ENCODE results near the gene IKZF3.

The IKZF3 gene

DNA sequence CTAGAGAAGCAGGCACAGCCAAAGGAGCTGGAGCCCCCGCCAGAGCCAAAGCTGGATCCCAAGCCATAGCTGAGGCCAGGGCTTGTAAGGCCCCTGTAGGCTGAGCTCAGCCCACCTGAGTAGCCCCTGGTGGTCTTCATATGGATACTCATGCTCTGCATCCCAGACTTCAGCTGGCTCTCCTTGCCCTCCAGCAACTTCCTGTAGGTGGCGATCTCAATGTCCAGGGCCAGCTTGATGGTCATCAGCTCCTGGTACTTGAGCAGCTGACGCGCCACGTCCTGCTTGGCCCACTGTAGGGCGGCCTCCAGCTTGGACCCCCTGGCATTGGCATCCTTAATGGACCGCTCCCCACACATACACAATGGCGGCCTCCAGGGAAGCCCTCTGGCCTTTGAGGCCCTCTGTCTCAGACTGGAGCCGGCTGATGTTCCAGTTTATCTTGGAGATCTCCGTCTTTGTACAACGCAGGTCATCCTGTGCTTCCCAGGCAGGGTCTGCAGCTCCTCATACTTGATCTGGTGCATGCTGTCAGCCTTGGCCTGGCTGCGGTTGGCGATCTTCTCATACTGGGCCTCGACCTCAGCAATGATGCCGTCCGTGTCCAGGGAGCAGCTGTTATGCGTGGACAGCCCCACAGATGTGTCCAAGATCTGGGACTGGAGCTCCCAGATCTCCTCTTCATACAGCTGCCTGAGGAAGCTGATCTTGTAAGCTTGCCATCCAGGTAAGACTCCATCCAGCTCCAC lies 28.9 kb downstream of the IKZF3 start:
- TF ChIP-seq GATA3 (IDR thresholded peaks at IDR 0.05; ENCODE audit: low read depth, low read length) = no peak
- no peak for TF ChIP-seq GATA2 (IDR thresholded peaks at IDR 0.05; ENCODE audit: low read depth, low read length)

DNA sequence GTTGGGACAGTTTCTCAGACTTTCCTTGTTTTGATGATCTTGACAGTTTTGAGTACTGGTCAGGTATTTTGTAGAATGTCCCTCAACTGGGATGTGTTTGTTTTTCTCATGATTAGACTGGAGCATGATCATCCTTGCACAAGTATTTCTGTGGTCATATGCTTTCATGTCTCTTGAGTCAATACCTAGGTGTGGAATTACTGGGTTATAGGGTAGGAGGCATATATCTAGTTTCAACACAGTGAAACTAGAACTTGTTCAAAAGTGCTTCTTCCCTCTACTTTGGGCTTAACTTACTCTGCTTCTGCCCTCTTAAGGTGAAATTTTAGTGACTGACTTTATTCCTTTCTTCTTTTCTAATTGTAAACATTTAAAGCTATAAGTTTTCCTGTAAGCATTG lies 30.1 kb downstream of the IKZF3 start:
- TF ChIP-seq GATA3 (IDR thresholded peaks at IDR 0.05; ENCODE audit: low read depth, low read length) (no peak), GATA2 (IDR thresholded peaks at IDR 0.05; ENCODE audit: low read depth, low read length) (no peak)

DNA sequence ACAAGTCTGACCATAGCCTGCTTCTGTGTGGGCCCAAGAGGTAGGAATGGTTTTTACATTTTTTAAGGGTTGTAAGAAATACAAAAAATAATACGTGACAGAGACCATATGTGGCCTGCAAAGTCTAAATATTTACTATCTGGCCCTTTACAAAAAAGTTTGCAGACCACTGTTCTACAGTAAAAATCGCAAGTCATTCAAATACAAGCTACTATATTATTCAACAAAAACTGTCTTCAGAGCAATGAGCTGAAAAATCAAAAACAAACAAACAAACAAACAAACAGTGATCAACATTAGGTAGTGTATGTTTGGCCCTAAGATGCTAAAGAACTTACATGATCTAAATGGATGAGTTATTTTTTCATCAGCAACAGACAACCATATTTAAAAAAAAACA lies 32.5 kb downstream of the IKZF3 start:
- TF ChIP-seq GATA2 (IDR thresholded peaks at IDR 0.05; ENCODE audit: low read depth, low read length) (no peak), GATA3 (IDR thresholded peaks at IDR 0.05; ENCODE audit: low read depth, low read length) (no peak)

DNA sequence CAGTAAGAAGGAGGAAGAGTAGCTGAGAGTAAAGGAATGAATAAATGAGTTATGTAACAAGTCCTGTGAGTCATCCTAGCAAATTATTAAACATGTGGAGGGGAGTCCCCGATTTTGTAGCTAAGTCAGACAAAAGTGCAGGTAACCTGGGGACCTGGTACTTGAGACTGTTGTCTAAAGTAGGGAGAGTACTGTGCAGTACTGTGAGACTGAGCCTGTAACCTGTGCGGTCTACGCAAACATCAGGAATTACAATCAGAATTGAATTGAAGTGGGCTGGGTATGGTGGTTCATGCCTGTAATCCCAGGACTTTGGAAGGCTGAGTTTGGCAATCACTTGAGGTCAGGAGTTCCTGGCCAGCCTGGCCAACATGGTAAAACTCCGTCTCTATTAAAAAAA lies 35.7 kb downstream of the IKZF3 start:
- TF ChIP-seq GATA3 (IDR thresholded peaks at IDR 0.05; ENCODE audit: low read depth, low read length) (no peak), GATA2 (IDR thresholded peaks at IDR 0.05; ENCODE audit: low read depth, low read length) (no peak)

DNA sequence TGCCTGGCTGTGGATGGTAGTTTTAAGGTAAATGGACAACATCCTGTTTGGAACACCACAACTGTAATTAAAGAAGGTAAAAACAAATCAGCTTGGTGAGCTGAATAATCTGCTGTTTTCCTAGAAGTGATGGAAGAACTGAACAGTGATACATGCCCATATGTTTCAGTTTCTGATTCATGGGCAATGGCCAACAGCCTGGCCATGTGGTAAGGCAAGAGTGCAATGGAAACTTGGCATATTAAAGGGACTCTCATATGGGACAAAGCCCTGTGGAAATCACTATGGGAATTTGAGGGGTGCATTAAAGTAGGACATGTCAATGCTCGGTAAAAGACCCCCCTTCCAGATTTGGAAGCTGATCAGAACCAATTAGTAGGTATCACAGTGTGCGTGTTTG lies 37.8 kb downstream of the IKZF3 start:
- TF ChIP-seq GATA2 (IDR thresholded peaks at IDR 0.05; ENCODE audit: low read depth, low read length) = no peak
- no peak for TF ChIP-seq GATA3 (IDR thresholded peaks at IDR 0.05; ENCODE audit: low read depth, low read length)

DNA sequence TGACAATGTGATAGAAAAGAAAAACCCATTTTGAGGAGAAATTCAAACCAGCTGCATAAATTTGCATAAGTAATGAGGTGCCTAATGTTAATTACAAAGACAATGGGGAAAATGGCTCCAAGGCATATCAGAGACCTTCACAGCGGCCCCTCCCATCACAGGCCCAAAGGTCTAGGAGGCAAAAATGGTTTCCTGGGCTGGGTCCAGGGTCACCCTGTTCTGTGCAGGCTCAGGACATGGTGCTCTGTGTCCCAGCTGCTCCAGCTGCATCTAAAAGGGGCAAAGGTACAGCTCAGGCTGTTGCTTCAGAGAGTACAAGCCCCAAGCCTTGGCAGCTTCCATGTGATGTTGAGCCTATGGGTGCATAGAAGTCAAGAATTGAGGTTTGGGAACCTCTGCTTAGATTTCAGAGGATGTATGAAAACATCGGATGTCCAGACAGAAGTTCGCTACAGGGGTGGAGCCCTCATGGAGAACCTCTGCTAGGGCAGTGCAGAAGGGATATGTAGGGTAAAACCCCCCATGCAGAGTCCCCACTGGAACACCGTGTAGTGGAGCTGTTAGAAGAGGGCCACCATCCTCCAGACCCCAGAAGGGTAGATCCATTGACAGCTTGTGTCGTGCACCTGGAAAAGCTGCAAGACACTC lies 40.6 kb downstream of the IKZF3 start:
- no peak for TF ChIP-seq GATA2 (IDR thresholded peaks at IDR 0.05; ENCODE audit: low read depth, low read length)
- no peak for TF ChIP-seq GATA3 (IDR thresholded peaks at IDR 0.05; ENCODE audit: low read depth, low read length)

DNA sequence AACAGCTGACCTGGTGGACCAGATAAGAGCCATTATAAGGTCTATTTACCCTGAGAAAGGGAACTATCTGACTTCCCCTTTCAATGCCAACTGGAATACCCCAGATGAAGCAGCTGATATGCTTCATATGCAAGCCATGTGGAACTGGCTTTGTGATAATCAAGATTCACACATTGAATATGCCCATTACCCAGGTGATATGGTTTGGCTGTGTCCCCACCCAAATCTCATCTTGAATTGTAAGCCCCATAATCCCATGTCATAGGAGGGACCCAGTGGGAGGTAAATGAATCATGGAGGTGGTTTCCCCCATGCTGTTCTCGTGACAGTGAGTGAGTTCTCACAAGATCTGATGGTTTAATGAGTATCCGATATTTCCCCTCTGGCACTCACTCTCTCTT lies 42.1 kb downstream of the IKZF3 start:
- no peak for TF ChIP-seq GATA2 (IDR thresholded peaks at IDR 0.05; ENCODE audit: low read depth, low read length)
- no peak for TF ChIP-seq GATA3 (IDR thresholded peaks at IDR 0.05; ENCODE audit: low read depth, low read length)

DNA sequence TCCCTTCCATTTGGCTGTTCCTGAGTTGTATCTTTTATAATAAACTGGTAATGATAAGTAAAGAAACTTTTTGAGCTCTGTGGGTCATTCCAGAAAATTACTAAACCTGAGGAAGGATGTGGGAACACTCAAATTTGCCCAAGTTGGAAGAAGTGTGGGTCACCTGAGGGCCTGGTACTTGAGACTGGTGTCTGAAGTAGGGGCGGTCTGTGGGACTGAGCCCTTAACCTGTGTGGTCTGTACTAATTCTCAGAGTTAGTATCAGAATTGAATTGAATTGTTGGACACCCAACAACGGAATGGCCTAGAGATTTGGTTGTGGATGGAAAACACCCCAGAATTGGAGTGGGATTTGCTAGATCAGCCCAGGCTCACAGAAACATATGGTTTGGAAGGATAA lies 43.1 kb downstream of the IKZF3 start:
- TF ChIP-seq GATA2 (IDR thresholded peaks at IDR 0.05; ENCODE audit: low read depth, low read length) (no peak), GATA3 (IDR thresholded peaks at IDR 0.05; ENCODE audit: low read depth, low read length) (no peak)

DNA sequence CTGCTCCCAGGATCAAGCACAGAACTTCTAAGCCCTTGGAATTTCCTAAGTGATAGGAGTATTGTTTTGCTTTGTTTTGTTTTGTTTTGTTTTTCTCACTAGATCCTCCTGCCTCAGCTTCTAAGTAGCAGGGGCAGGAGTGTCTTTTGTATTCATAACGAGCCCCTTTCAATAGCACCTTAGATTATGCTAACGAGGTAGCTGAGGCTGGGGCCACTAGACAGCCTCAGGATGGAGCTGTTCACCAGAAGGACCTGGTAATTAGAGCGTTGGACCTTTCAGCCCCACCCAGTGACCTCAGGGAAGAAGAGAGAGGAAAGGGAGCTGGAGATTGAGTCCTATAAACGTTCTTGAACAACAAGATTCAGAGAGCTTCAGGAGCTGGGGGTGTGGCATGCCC lies 43.6 kb downstream of the IKZF3 start:
- TF ChIP-seq GATA2 (IDR thresholded peaks at IDR 0.05; ENCODE audit: low read depth, low read length) (no peak), GATA3 (IDR thresholded peaks at IDR 0.05; ENCODE audit: low read depth, low read length) (no peak)

DNA sequence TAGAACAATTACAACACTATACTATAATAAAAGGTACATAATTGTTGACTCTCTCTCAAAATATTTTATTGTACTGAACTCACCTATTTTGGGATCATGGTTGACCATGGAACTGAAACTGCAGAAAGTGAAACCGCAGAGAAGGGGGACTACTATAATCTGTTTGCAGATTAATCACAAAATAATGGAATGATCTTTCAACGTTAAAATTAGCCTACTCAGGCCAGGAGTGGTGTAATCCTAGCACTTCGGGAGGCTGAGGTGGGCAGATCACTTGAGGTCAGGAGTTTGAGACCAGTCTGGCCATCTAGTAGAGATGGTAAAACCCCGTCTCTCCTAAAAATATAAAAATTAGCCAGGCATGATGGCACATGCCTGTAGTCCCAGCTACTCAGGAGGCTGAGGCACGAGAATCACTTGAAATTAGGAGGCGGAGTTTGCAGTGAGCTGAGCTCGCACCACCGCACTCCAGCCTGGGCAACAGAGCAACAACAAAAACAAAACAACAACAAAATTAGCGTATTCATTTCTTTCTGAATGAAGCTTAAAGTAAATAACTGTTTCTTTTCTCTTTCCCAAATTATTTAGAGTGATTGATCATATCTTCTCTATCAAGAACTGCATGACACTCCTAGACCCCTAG lies 45.6 kb downstream of the IKZF3 start:
- TF ChIP-seq GATA3 (IDR thresholded peaks at IDR 0.05; ENCODE audit: low read depth, low read length) (no peak), GATA2 (IDR thresholded peaks at IDR 0.05; ENCODE audit: low read depth, low read length) (no peak)

DNA sequence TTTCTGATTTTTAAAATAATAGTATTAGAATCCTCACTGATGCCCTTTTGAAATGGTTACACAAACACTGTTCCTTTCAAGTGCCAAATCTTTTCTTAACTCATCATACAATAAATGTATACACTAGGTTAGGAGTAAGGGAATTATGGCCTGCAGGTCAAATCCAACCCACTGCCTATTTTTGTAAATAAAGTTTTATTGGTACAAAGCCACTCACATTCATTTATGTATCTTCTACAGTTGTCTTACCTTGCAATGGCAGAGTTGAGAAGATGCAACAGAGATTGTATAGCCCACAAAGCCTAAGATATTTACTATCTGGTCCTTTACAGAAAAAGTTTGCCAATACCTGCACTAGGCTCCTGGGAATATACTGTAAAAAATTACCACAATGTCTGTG lies 47.8 kb downstream of the IKZF3 start:
- TF ChIP-seq GATA3 (IDR thresholded peaks at IDR 0.05; ENCODE audit: low read depth, low read length) = no peak
- TF ChIP-seq GATA2 (IDR thresholded peaks at IDR 0.05; ENCODE audit: low read depth, low read length) = no peak

DNA sequence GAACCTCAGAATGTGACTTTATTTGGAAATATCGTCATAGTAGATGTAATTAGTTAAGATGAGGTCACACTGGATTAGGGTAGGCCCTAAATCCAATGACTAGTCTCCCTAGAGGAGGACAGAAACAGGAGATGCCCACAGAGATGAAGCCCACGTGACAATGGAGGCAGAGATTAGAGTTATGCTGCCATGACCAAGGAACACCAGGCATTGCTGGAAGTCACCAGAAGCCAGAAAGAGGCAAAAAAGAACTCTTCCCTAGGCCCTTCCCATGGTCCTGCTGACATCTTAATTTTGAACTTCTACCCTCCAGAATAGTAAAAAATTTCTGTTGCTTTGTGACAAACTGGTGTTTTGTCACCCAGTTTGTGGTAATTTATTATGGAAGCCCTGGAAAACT lies 49.6 kb downstream of the IKZF3 start:
- TF ChIP-seq GATA3 (IDR thresholded peaks at IDR 0.05; ENCODE audit: low read depth, low read length) = no peak
- no peak for TF ChIP-seq GATA2 (IDR thresholded peaks at IDR 0.05; ENCODE audit: low read depth, low read length)

DNA sequence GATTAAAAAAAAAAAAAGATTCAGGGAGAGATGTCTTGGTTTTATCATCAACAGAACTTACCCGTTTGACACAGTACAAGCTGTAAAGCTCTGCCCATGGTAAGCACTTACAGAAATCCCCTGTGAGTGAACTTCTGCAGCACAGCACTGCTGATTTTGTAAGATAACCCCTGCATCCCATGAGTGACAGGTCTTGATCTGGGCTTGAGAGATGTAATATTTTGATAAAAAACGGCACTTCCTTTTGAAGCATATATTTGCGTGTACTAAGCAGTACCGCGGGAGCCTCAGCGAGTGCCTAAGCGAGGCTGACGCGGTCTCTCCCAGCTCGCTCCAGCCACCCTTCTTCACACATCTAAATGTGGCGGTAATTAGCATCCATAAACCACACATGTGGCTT lies 50.5 kb downstream of the IKZF3 start:
- TF ChIP-seq GATA3 (IDR thresholded peaks at IDR 0.05; ENCODE audit: low read depth, low read length) (no peak), GATA2 (IDR thresholded peaks at IDR 0.05; ENCODE audit: low read depth, low read length) (no peak)

DNA sequence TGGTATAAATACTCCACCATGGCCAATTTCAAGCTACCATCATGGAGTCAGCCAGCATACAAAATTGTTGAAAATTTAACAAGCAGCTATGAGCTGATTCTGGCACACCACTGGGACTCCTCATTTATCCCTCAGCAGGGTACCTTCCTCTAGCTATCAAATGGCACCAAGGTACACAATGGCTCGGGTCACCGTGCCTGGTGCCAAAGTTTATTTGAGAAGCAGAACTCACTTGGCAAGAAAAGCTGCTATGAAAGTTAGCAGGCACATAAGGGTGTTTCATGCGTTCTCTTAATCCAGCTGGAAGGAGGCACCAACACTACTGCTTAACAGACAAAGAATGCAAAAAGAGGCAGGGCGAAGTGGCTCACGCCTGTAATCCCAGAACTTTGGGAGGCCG lies 51.6 kb downstream of the IKZF3 start:
- TF ChIP-seq GATA2 (IDR thresholded peaks at IDR 0.05; ENCODE audit: low read depth, low read length) = no peak
- TF ChIP-seq GATA3 (IDR thresholded peaks at IDR 0.05; ENCODE audit: low read depth, low read length) = no peak
